Effector CD8-positive, alpha-beta T cell (primary cell): ENCODE measurements around the gene CYBA.

Experiments used
- DNase-seq: peaks from one replicate; lab custom pipeline; 2025; lab: John Stamatoyannopoulos, UW
- total RNA-seq, 4 experiments: gene quantifications; one replicate each; lab custom pipeline; 2026; lab: John Stamatoyannopoulos, UW

The CYBA gene
- 209 to 346 (median 257) reads per million in 4 experiments for total RNA-seq

GRCh38 chr16:88650749-88651275, at the start of gene CYBA:
CYBA (minus strand) TSS chr16:88651053; CDS start chr16:88651013, 40 bp downstream.
- DNase-seq: peak; percentile 71

- no peak for DNase-seq
Measured at GRCh38 chr16:88700322-88700635, 49.4 kb upstream of the CYBA start.

- no peak for DNase-seq
Measured at GRCh38 chr16:88699180-88699579, 48.3 kb upstream of the CYBA start.

GRCh38 chr16:88698646-88699045, 47.8 kb upstream of the CYBA start:
- DNase-seq: no peak

GRCh38 chr16:88697831-88698615, 47.2 kb upstream of the CYBA start:
- DNase-seq: no peak

GRCh38 chr16:88697116-88697830, 46.4 kb upstream of the CYBA start:
- no peak for DNase-seq

GRCh38 chr16:88696441-88696840, 45.6 kb upstream of the CYBA start:
- no peak for DNase-seq

GRCh38 chr16:88695753-88696152, 44.9 kb upstream of the CYBA start:
- DNase-seq: no peak

GRCh38 chr16:88695218-88695617, 44.4 kb upstream of the CYBA start:
- no peak for DNase-seq

GRCh38 chr16:88694221-88695087, 43.6 kb upstream of the CYBA start:
- no peak for DNase-seq

GRCh38 chr16:88693420-88694177, 42.7 kb upstream of the CYBA start:
- no peak for DNase-seq

- DNase-seq: no peak
Measured at GRCh38 chr16:88692861-88693260, 42.0 kb upstream of the CYBA start.

- DNase-seq: no peak
Measured at GRCh38 chr16:88691924-88692560, 41.2 kb upstream of the CYBA start.

GRCh38 chr16:88691129-88691813, 40.4 kb upstream of the CYBA start:
- no peak for DNase-seq

GRCh38 chr16:88690341-88691128, 39.7 kb upstream of the CYBA start:
- DNase-seq: no peak

- no peak for DNase-seq
Measured at GRCh38 chr16:88688013-88688778, 37.3 kb upstream of the CYBA start.

GRCh38 chr16:88687676-88688012, 36.8 kb upstream of the CYBA start:
- no peak for DNase-seq

- no peak for DNase-seq
Measured at GRCh38 chr16:88687254-88687576, 36.4 kb upstream of the CYBA start.
